Activated CD4-positive, CD25-positive, alpha-beta regulatory T cell treated with anti-CD3 and anti-CD28 coated beads, Interleukin-2, amount 50 U/mL, for 24 hours (primary cell): ENCODE measurements around the gene NDUFAF2.
"Not testable (repeated sequence)": the region's sequence is repeated elsewhere in the genome, so short reads cannot be mapped to it uniquely, and the experiment has no call there.

Experiments used
- ATAC-seq, 2 donors: fragments of 150-1000 bp; cut with Tn5 transposase; one replicate each; pipeline ENCODE4 v1.10.0; 2021; ENCODE audit warnings: mild to moderate bottlenecking in 1 of 2, moderate library complexity in 1 of 2

Gene NDUFAF2

DNA sequence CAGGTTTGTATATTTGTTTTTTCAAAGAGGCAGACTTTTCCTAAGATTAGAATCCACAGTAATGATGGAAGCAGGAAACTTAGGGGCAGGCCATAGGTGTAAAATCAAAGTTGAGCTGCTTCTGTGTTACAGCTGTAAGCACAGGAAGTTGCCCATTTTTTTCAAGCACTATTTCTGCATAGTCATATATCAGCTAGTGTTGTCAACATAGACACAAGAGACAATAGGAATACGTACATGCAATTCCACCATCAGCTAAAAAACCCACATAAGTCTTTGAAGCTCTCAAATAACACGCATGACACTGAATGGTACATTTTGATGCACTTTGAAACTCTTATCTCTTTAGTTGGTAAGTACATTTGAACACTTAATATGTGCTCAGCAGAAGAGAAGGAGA, 237.4 kb downstream of the NDUFAF2 start:
- ATAC-seq, result no peak

GRCh38 chr5:61183538-61183937, 238.5 kb downstream of the NDUFAF2 start:
- ATAC-seq, result no peak

DNA sequence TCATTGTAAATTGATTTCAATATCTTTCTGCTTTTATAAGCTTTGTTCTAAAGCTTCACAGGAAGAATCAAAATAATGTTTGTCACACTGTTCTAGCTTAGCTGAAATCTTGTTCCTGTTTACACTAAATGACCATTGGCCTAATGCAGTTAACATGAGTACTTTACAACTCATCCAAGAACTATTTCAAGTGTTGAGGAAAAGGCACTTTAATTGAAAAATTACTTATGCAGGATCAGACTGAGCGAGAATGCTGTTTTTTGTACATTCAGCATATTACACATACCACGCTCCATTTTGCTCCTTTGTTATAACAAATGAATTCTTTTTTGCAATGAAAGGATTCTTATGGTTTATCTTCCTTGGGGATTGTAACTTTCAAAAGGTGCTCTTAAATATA, 239.7 kb downstream of the NDUFAF2 start:
- ATAC-seq, result no peak

- no peak for ATAC-seq
Measured at GRCh38 chr5:61186634-61187033, 241.6 kb downstream of the NDUFAF2 start.

DNA sequence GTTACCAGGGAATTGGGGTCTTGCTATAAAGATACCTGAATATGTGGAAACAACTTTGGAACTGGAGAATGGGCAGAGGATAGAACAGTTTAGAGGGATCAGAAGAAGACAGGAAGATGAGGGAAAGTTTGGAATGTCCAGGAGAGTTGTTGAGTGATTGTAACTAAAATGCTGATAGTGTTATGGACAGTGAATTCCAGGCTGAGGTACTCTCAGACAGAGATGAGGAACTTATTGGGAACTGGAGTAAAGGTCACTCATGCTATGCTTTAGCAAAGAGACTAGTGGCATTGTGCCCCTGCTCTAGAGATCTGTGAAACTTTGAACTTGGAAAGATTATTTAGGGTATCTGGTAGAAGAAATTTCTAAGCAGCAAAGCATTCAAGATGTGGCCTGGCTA, 242.3 kb downstream of the NDUFAF2 start:
- ATAC-seq, result not testable (repeated sequence)

GRCh38 chr5:61187826-61188225, 242.8 kb downstream of the NDUFAF2 start:
- not testable (repeated sequence) for ATAC-seq

DNA sequence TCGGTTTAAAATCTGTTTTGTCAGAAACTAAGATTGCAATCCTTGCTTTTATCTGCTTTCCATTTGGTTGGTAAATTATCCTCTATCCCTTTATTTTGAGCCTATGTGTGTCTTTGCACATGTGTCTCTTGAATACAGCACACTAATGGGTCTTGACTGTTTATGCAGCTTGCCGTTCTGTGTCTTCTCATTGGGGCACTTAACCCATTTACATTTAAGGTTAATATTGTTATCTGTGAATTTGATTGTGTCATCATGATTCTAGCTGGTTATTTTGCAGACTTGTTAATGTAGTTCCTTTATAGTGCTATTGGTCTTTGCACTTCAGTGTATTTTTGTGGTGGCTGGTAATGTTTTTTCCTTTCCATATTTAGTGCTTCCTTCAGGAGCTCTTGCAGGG, 253.6 kb downstream of the NDUFAF2 start:
- no peak for ATAC-seq

GRCh38 chr5:61200582-61201155, 255.7 kb downstream of the NDUFAF2 start:
- no peak for ATAC-seq

GRCh38 chr5:61202213-61202612, 257.2 kb downstream of the NDUFAF2 start:
- ATAC-seq, result peak; percentile 80 to 83
